CD4-positive, alpha-beta T cell treated with Interleukin-4 for 4 hours (primary cell): ENCODE results near the gene ZNF532.

Experiments
- DNase-seq: peaks from one replicate; pipeline ENCODE4 v3.0.0-alpha.2; 2020

Gene ZNF532

DNA sequence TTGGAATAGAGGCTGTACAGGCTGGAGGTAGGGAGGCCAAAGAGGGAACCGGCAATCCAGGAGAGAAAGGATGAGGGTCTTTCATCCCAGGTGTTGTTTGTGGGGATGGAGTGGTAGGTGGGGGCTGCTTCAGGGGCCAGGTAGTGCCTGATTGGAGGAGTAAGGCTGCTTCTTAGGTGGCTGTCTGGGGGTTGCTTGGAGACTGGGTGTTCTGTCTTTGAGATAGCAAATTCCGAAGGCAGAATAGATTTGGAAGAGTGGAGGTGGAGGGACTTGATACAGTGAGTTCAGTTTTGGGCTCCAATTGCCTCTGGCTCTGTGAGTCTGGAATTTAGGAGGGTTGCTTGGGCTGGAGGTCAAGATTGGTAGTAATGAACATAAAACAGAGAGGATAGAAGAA is 5.9 kb downstream of the ZNF532 start:
- DNase-seq = no peak

DNA sequence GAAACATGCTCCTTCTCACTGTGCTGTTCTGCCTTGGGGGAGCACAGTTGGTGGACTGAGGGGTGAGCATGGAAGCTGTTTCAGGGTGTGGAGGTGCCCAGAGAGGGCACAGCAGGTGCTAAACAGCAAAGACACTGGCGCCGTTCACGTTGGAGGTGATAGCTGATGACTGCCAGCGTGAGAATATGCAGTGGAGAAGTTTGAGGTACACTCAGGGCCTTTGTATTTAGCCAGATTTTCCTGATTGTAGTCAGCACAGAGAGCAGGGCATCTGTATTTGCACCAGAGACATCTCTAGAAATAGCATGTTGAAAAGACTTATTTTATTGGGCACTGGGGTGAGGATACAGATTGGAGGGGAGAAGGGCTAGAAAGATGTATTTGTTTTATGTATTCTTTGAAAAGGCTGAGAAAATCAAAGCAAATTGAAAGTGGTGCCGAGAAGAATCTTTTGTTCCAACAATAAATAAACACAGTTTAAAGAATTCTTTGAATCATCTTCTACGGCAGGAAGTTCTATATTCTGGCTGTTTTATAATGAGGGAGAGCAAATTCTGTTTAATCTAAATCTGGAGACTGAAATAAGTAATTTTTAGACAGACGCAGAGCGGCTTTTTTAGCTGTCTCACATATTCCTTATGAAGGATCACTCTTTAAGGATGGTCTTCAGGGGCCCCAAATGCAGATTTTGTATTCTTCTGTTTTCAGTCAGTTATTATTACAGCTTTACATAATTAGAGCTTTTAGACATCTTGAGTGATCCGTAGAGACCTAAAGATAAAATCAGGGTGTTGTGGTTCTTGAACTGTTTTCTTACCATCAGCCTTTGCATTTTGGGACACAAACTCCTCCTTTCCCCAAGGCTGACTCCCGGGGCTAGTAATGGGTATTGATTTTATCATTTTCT is 7.1 kb downstream of the ZNF532 start:
- DNase-seq = no peak

- DNase-seq = no peak
These were observed 14.0 kb downstream of the ZNF532 start for GRCh38 chr18:58878640-58879039.

GRCh38 chr18:58881477-58881876 is 16.8 kb downstream of the ZNF532 start:
- no peak for DNase-seq

GRCh38 chr18:58882044-58882443 is 17.4 kb downstream of the ZNF532 start:
- DNase-seq = no peak

DNA sequence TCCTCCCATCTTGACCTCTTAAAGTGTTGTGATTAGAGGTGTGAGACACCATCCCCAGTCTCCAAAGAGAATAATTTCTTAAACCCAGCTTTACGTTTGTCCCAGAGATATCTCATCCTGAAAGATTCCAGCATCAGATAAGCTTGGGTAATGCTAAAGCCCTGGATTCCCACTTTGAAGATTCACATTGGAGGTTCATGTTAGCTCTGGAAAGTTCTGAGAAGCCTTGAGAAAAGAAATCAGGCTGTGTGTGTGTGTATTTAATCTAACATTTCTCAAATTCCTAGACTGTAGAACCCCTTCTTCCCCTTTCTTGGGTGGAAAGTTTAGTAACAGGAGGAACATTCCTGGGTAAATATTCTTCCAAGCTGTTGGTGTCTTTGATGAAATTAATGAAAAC is 18.0 kb downstream of the ZNF532 start:
- DNase-seq = no peak

DNA sequence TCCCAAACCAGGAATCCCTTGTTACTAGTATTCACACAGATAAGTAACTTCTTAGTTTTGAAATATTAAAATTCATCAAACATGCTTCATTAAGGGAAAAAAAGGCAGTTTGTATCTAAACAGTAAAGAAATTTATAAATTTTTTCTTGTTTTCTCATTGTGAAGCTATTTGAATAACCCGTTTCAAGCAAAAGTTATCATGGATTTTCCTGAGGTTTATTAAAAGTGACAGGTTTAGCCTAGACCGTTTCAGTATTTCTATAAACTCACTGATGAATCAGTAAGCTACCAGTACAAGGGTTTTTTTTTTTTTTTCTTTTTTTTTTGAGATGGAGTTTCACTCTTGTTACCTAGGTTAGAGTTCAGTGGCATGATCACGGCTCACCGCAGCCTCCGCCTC is 20.0 kb downstream of the ZNF532 start:
- DNase-seq = no peak

- no peak for DNase-seq
These were observed 21.8 kb downstream of the ZNF532 start for GRCh38 chr18:58886431-58886830.

GRCh38 chr18:58886864-58887612 is 22.4 kb downstream of the ZNF532 start:
- DNase-seq = no peak

DNA sequence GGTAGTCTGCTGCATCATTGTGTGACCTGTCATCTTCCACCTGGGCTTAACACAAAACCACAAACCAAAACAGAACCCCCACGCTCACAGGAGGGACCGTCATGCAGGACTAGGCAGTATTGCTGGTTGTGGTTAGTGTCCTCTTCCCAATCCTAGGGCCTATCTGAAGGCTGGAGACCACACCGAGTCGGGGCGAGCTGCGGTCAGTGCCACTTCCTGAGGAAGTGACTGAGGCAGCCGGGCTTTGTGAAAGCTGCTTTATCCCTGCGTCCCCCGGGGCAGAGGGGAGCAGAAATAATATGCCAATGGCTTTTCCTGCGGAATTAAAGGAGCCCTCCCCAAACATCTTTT is 22.9 kb downstream of the ZNF532 start:
- peak; percentile 4 for DNase-seq

GRCh38 chr18:58891776-58892175 is 27.1 kb downstream of the ZNF532 start:
- DNase-seq = no peak

- DNase-seq = no peak
These were observed 27.8 kb downstream of the ZNF532 start for GRCh38 chr18:58892488-58892887.

- DNase-seq = no peak
These were observed 28.9 kb downstream of the ZNF532 start for GRCh38 chr18:58893388-58894099.

DNA sequence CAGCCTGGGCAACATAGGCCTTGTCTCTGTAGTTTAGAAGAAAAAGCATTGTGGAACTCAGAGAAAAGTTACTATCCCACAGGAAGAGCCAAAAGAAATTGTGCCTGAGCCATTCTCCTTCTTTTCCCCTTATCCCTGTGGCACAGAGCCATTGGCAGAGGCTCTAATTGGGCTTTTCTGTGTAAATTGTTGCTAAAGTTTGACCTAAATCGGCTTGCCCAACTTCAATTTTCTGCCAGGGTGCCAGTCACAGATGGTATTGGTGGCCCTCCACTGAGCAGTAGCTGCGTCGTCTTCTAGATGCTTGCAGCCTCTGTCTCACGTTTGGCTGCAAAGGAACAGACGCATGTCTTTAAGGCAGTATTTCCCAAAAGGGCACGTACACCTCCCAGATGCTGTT is 30.3 kb downstream of the ZNF532 start:
- no peak for DNase-seq

DNA sequence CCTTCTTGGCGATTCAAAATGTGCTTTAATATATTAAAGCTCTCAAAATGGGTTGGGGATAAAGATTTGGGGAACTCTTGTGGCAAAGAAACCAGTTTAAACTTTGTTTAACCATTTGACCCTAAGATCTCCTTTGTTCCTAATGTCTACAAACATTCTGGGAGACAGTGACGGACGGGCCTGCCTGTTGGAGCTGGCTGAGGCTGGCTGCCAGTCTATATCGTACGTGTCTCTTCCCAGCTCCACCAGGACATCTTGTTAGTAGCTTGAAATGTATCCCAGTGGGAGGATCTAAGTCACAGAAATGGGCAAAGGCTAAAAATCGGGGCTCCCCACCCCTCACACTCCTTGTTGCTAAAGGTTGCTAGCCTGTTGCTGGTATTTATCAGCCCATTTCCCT is 30.7 kb downstream of the ZNF532 start:
- DNase-seq = no peak

DNA sequence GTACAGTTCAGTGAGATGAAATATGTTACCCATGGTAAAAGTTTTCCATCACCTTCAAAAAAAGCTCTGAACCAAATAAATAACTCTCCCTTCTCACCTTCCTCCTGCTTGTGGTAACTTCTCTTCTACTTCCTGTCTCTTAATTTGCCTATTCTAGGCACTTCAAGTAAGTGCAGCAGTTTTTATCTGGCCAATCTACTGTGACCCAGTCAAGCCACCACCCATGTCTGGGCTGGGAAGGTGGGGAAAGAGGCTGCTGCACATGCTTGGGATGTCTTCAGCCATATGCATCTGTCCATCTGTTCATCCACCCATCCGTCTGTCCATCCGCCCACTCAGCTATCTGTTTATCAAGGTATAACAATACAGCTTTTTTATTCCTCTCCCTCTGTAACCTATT is 31.6 kb downstream of the ZNF532 start:
- DNase-seq = no peak

DNA sequence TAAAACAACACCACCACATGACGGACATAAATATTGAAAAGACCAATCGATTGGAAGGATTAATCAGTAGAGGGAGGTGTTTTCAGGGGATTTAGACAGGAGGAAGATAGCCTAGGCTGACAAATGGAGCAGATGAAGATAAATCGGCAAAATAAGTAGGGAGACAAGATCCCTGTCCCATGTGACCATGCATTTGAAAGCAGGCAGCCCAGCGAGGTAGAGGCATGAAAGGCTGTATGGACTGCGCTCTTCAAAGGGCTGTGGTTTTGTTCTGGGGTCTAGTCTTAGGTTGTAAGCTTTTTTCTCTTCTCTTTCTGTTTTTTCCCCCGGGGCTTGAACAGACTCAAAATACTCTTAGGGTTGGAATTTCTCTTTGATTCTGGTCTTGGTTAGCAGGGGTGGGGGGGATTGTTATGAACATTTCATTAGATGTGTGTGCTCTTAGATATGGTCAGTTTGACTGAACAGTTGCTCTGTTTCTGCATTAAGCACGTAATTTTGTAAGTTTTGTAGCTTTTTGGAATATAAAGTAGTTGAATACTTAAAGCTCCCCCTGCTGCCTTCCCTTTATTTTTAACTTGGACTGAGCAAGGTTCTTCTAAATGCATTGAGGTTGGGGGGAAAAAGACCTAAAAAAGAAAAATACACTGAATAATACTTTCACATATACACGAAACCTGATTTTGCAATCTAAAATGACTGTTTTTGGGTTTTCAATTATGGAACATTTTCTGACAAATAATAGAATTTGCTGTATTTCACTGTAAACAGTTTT is 32.2 kb downstream of the ZNF532 start:
- no peak for DNase-seq

DNA sequence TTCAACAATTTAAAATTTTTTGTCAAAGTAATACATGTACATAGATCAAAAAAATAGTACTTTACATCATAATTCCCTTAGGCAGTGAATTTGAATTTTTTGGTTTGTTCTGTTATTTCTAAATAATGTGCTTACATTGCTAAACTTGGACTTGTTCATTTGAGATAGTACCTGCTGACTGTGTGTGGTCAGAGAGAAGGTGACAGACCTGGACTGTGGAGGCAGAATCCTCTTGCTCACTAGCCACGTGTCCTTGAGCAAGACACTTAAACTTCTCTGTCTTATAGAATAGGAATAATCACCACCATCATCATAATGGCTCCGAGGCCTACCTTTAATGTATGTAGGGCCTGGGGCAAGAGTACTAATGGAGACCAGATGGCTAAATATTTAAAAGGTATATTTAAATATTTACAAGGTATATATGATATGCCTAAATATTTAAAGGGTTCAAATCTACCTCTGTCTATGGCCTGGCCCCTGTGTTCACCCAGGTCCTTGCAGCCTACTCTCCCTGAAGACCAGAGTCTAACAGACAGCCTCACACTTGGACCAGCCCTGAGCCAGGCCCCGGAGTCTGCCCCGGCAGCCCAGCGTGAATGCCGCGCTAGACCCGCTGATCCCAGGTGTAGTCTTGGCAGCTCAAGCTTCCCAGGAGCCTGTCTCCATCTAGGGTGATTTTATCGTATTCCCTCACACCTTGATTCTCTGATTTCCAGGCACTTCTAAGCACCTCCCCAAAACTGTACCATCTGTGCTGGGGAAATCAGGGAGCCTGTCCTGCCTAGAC is 33.5 kb downstream of the ZNF532 start:
- no peak for DNase-seq

GRCh38 chr18:58900015-58900649 is 35.5 kb downstream of the ZNF532 start:
- DNase-seq = no peak

GRCh38 chr18:58901143-58901542 is 36.5 kb downstream of the ZNF532 start:
- no peak for DNase-seq

DNA sequence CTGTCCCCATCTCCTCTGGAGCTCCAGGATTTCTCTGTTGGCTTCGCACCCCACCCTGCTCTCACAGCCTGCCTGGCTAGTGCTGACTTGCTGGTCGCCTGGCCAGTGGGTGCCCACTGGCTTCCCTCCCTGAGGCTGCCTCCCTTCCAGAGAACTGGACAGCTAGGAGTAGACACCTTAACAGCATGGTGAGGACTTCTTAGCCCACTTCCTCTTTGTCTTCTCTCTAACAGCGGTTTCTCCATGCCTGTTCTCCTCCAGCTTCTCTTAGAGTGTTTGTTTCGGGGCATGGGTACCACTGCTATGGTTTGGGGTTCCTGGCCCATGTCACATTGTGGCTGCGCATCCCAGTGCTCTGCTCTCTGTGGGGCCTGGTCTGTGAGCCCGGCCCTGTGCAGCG is 37.1 kb downstream of the ZNF532 start:
- DNase-seq = no peak

DNA sequence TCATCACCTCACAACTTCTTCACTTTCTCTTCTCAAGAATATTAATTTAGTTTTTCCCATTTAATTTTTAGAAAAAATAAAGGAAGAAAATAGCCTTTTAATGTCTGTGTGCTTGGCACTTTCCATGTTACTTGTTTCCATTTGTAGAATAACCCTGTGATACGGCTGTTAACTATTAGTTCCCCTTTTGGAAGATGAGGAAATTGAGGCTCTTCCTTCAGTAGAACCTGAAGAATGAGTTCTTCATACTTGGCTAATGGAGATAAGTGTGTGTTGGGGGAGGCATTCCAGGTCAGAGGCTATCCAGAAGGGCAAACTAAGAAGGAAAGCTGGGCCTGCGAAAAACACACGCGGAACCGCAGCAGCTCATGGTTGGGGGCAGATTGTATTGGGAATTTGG is 38.3 kb downstream of the ZNF532 start:
- no peak for DNase-seq
